Measurements from ENCODE around the gene CD99L2.

GRCh38 chrX:150848914-150849365 lies 49.5 kb downstream of the CD99L2 start:
- TF ChIP-seq CTCF (IDR thresholded peaks at IDR 0.05; ENCODE audit: low read length), result no peak
- no peak for TF ChIP-seq EZH2 (IDR thresholded peaks at IDR 0.05; ENCODE audit: borderline replicate concordance, low read length)
